HEK293 (cell line): ENCODE measurements around the gene MS4A6A.

Experiments used
- CTCF ChIA-PET: fragments of 350-600 bp; formaldehyde crosslinking; extraction: SDS; loops from one replicate; lab custom pipeline; 2021; ENCODE audit warnings: antibody characterized with exemption; lab: Yijun Ruan, JAX
- POLR2A ChIA-PET: fragments of 300-600 bp; formaldehyde crosslinking; extraction: SDS; loops from one replicate; lab custom pipeline; 2020; ENCODE audit warnings: antibody characterized with exemption, inconsistent platforms; lab: Yijun Ruan, JAX
- H3K27ac ChIP-seq: fragments of 200-500 bp; sonication (Bioruptor generic); 2 replicates; pipeline ENCODE4 v1.5.1; 2014; ENCODE audit warnings: low read depth, low read length, control low read depth, inconsistent platforms; ENCODE audit errors: extremely low read depth
- H3K36me3 ChIP-seq, 2 experiments: fragments of 200-500 bp in 1 of 2; sonication (Bioruptor generic) in 1 of 2; 1 replicate in 1 of 2; 2 replicates in 1 of 2; pipeline ENCODE4 v1.5.1; 2014 to 2017; ENCODE audit warnings: inconsistent platforms in 2 of 2, low read length in 2 of 2; ENCODE audit not compliant: control insufficient read depth in 2 of 2, insufficient read depth in 1 of 2
- H3K4me1 ChIP-seq: fragments of 200-500 bp; sonication (Bioruptor generic); 2 replicates; pipeline ENCODE4 v1.5.1; 2014; ENCODE audit warnings: mild to moderate bottlenecking, low read length, inconsistent platforms; ENCODE audit not compliant: control insufficient read depth, insufficient read depth
- H3K4me3 ChIP-seq: 2 replicates; pipeline ENCODE4 v1.5.1; 2011; ENCODE audit warnings: low read depth, mild to moderate bottlenecking, control low read depth, low read length, moderate library complexity
- H3K9me3 ChIP-seq: fragments of 200-500 bp; sonication (Bioruptor generic); 2 replicates; pipeline ENCODE4 v1.5.1; 2014; ENCODE audit warnings: low read depth, low read length, inconsistent platforms; ENCODE audit not compliant: control insufficient read depth, insufficient read depth
- OVOL3 ChIP-seq: fragments of 450-650 bp; formaldehyde crosslinking; IDR thresholded peaks from 2 replicates; pipeline ENCODE4 v1.5.1; 2016; ENCODE audit warnings: missing biosample characterization, missing genetic modification characterization
- ZEB2 ChIP-seq: fragments of 450-650 bp; formaldehyde crosslinking; IDR thresholded peaks from 2 replicates; pipeline ENCODE4 v1.5.1; 2016; ENCODE audit warnings: missing biosample characterization, missing genetic modification characterization
- ZFP3 ChIP-seq: fragments of 450-650 bp; formaldehyde crosslinking; IDR thresholded peaks from 2 replicates; pipeline ENCODE4 v1.5.1; 2016; ENCODE audit warnings: low read depth, missing biosample characterization, missing genetic modification characterization
- ZFP41 ChIP-seq: fragments of 450-650 bp; formaldehyde crosslinking; IDR thresholded peaks from 2 replicates; pipeline ENCODE4 v1.5.1; 2016; ENCODE audit warnings: missing biosample characterization, missing genetic modification characterization, borderline replicate concordance
- ZNF148 ChIP-seq: fragments of 450-650 bp; formaldehyde crosslinking; IDR thresholded peaks from 2 replicates; pipeline ENCODE4 v1.5.0; 2017; ENCODE audit warnings: missing biosample characterization, missing genetic modification characterization, borderline replicate concordance
- ZNF555 ChIP-seq: fragments of 450-650 bp; formaldehyde crosslinking; conservative IDR thresholded peaks from 2 replicates; pipeline ENCODE4 v1.5.1; 2017; ENCODE audit warnings: missing biosample characterization, mild to moderate bottlenecking, missing genetic modification characterization, inconsistent platforms
- ZNF623 ChIP-seq: fragments of 450-650 bp; formaldehyde crosslinking; IDR thresholded peaks from 2 replicates; pipeline ENCODE4 v1.5.1; 2016; ENCODE audit warnings: missing biosample characterization, missing genetic modification characterization
- ZNF777 ChIP-seq: fragments of 450-650 bp; formaldehyde crosslinking; IDR thresholded peaks from 2 replicates; pipeline ENCODE4 v1.5.1; 2017; ENCODE audit warnings: missing biosample characterization, missing genetic modification characterization, borderline replicate concordance
- ZSCAN16 ChIP-seq: fragments of 450-650 bp; formaldehyde crosslinking; IDR thresholded peaks from 2 replicates; pipeline ENCODE4 v1.5.1; 2016; ENCODE audit warnings: missing biosample characterization, missing genetic modification characterization
- TF ChIP-seq, protein P1 (sequence below): fragments of 450-650 bp; formaldehyde crosslinking; IDR thresholded peaks from 2 replicates; pipeline ENCODE4 v1.5.1; 2016; ENCODE audit warnings: missing biosample characterization, missing genetic modification characterization, borderline replicate concordance
- TF ChIP-seq, protein P2 (sequence below): fragments of 450-650 bp; formaldehyde crosslinking; IDR thresholded peaks from 2 replicates; pipeline ENCODE4 v1.5.1; 2016; ENCODE audit warnings: missing biosample characterization, missing genetic modification characterization
- TF ChIP-seq, protein P3 (sequence below): sonication (generic); formaldehyde crosslinking; IDR thresholded peaks from 2 replicates; pipeline ENCODE4 v1.8.1; 2022; ENCODE audit warnings: mild to moderate bottlenecking, moderate library complexity, missing genetic modification reagents
- TF ChIP-seq, protein P4 (sequence below): fragments of 450-650 bp; formaldehyde crosslinking; IDR thresholded peaks from 2 replicates; pipeline ENCODE4 v1.5.1; 2016; ENCODE audit warnings: missing biosample characterization, missing genetic modification characterization

Gene MS4A6A

GRCh38 chr11:60197442-60197841 lies 14.6 kb upstream of the MS4A6A start (continued):
- TF ChIP-seq, protein P1, sequence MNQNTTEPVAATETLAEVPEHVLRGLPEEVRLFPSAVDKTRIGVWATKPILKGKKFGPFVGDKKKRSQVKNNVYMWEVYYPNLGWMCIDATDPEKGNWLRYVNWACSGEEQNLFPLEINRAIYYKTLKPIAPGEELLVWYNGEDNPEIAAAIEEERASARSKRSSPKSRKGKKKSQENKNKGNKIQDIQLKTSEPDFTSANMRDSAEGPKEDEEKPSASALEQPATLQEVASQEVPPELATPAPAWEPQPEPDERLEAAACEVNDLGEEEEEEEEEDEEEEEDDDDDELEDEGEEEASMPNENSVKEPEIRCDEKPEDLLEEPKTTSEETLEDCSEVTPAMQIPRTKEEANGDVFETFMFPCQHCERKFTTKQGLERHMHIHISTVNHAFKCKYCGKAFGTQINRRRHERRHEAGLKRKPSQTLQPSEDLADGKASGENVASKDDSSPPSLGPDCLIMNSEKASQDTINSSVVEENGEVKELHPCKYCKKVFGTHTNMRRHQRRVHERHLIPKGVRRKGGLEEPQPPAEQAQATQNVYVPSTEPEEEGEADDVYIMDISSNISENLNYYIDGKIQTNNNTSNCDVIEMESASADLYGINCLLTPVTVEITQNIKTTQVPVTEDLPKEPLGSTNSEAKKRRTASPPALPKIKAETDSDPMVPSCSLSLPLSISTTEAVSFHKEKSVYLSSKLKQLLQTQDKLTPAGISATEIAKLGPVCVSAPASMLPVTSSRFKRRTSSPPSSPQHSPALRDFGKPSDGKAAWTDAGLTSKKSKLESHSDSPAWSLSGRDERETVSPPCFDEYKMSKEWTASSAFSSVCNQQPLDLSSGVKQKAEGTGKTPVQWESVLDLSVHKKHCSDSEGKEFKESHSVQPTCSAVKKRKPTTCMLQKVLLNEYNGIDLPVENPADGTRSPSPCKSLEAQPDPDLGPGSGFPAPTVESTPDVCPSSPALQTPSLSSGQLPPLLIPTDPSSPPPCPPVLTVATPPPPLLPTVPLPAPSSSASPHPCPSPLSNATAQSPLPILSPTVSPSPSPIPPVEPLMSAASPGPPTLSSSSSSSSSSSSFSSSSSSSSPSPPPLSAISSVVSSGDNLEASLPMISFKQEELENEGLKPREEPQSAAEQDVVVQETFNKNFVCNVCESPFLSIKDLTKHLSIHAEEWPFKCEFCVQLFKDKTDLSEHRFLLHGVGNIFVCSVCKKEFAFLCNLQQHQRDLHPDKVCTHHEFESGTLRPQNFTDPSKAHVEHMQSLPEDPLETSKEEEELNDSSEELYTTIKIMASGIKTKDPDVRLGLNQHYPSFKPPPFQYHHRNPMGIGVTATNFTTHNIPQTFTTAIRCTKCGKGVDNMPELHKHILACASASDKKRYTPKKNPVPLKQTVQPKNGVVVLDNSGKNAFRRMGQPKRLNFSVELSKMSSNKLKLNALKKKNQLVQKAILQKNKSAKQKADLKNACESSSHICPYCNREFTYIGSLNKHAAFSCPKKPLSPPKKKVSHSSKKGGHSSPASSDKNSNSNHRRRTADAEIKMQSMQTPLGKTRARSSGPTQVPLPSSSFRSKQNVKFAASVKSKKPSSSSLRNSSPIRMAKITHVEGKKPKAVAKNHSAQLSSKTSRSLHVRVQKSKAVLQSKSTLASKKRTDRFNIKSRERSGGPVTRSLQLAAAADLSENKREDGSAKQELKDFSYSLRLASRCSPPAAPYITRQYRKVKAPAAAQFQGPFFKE (tag by site-specific recombination) = no peak
- no peak for TF ChIP-seq ZNF777 (tag by site-specific recombination)

DNA sequence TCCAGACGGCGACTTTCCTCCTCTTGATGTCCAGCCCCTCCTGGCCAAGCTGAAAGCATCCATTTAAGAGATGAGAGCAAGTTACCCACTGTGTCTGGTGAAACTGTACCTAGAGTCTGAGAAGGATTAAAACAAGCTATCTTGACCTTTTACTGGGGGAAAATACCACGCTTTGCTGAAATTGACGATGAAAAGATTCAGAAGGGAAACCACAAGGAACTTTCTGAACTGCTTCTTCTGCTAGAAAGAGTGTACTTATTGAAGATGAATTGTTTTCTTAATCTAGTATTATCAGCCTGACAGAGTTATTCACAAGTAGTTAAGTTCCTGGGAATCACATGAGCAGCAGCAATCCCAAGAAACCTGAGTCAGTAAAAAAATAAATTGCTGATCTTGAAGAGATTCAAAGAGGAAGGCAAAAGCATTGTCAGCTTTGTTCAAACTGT lies 13.1 kb upstream of the MS4A6A start:
- no peak for TF ChIP-seq ZEB2 (tag by site-specific recombination)
- Histone ChIP-seq H3K9me3 (no peaks in the 10 kb centered on the region), H3K4me1 (no peaks in the 10 kb centered on the region), H3K27ac (no peak overlapping the region), H3K4me3 (no peak overlapping the region), H3K36me3 (no peaks in the 10 kb centered on the region)
- ChIA-PET CTCF (no interaction called here), POLR2A (no interaction called here)

DNA sequence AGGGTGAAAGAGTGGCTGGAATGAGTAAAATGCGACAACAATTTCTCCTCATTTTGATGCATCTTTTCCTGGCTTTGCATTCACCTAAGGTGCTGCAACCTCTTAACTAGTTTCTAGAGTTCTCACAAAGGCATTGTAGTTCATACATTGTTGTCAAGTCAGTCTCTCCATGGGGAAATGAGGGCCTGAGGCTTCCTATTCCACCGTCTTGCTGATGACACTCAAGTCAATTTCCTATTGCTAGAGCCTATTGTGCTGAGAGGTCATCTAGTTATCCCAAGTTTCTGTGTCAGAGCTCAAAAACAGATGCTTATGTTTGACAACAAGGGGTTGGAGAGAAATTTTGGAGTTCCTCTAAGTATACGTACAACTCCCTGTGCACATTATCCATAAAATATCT lies 11.6 kb upstream of the MS4A6A start:
- peak overlapping the region; percentile 1; the same call in 1 of the 2 replicates for H3K27ac ChIP-seq
- POLR2A ChIA-PET = no interaction called here
- H3K36me3 ChIP-seq = no peaks in the 10 kb centered on the region
- TF ChIP-seq, protein P2, sequence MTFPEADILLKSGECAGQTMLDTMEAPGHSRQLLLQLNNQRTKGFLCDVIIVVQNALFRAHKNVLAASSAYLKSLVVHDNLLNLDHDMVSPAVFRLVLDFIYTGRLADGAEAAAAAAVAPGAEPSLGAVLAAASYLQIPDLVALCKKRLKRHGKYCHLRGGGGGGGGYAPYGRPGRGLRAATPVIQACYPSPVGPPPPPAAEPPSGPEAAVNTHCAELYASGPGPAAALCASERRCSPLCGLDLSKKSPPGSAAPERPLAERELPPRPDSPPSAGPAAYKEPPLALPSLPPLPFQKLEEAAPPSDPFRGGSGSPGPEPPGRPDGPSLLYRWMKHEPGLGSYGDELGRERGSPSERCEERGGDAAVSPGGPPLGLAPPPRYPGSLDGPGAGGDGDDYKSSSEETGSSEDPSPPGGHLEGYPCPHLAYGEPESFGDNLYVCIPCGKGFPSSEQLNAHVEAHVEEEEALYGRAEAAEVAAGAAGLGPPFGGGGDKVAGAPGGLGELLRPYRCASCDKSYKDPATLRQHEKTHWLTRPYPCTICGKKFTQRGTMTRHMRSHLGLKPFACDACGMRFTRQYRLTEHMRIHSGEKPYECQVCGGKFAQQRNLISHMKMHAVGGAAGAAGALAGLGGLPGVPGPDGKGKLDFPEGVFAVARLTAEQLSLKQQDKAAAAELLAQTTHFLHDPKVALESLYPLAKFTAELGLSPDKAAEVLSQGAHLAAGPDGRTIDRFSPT (tag by site-specific recombination) = no peak
- TF ChIP-seq ZNF555 (tag by site-specific recombination) (no peak), ZNF623 (no peak), ZFP3 (tag by site-specific recombination) (no peak), OVOL3 (tag by site-specific recombination) (no peak), ZSCAN16 (tag by site-specific recombination) (no peak), ZNF148 (tag by site-specific recombination) (no peak), ZFP41 (tag by site-specific recombination) (no peak)
- TF ChIP-seq, protein P3, sequence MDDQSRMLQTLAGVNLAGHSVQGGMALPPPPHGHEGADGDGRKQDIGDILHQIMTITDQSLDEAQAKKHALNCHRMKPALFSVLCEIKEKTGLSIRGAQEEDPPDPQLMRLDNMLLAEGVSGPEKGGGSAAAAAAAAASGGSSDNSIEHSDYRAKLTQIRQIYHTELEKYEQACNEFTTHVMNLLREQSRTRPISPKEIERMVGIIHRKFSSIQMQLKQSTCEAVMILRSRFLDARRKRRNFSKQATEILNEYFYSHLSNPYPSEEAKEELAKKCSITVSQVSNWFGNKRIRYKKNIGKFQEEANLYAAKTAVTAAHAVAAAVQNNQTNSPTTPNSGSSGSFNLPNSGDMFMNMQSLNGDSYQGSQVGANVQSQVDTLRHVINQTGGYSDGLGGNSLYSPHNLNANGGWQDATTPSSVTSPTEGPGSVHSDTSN (CRISPR knock-in tag) = no peak
- TF ChIP-seq, protein P4, sequence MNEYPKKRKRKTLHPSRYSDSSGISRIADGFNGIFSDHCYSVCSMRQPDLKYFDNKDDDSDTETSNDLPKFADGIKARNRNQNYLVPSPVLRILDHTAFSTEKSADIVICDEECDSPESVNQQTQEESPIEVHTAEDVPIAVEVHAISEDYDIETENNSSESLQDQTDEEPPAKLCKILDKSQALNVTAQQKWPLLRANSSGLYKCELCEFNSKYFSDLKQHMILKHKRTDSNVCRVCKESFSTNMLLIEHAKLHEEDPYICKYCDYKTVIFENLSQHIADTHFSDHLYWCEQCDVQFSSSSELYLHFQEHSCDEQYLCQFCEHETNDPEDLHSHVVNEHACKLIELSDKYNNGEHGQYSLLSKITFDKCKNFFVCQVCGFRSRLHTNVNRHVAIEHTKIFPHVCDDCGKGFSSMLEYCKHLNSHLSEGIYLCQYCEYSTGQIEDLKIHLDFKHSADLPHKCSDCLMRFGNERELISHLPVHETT (tag by site-specific recombination) = no peak
- H3K4me1 ChIP-seq = no peaks in the 10 kb centered on the region
- no peaks in the 10 kb centered on the region for H3K9me3 ChIP-seq
- CTCF ChIA-PET = interaction anchor here (0.6 to 2.0 kb wide), 3 partner anchors 9 to 35 kb away, joined by 3 to 5 read pairs (median 3); no protein-coding TSS in a partner anchor
- no peak overlapping the region for H3K4me3 ChIP-seq
